ENCODE results near the gene MIOX.

MIOX gene

GRCh38 chr22:50467773-50468440 is 18.8 kb upstream of the MIOX start:
- no peaks in the 10 kb centered on the region for H3K27me3 ChIP-seq (ENCODE audit: control insufficient read depth in 1 of 2, insufficient read depth in 2 of 2, low read length in 2 of 2)
- H3K4me3 ChIP-seq (ENCODE audit: low read length in 2 of 2), result no peak overlapping the region
- no peaks in the 10 kb centered on the region for H3K9me3 ChIP-seq (ENCODE audit: control insufficient read depth in 2 of 2, low read length in 2 of 2)
- H3K4me1 ChIP-seq (ENCODE audit: control insufficient read depth, insufficient read depth, low read length), result peaks cover 36% of the 10 kb centered on the region
- H3K27ac ChIP-seq (ENCODE audit: low read length), result no peak overlapping the region
- H3K36me3 ChIP-seq (ENCODE audit: control insufficient read depth in 2 of 2, insufficient read depth in 2 of 2, low read length in 2 of 2), result peaks cover 36 to 41% of the 10 kb centered on the region in 2 donors
- H3K9ac ChIP-seq (ENCODE audit: low read length in 2 of 2), result no peak overlapping the region

GRCh38 chr22:50468626-50469025 is 18.0 kb upstream of the MIOX start:
- peaks cover 43% of the 10 kb centered on the region for H3K4me1 ChIP-seq (ENCODE audit: control insufficient read depth, insufficient read depth, low read length)
- H3K9ac ChIP-seq (ENCODE audit: low read length in 2 of 2), result peak overlapping the region in 1 of 2 donors; percentile 29
- H3K27ac ChIP-seq (ENCODE audit: low read length), result no peak overlapping the region
- H3K4me3 ChIP-seq (ENCODE audit: low read length in 2 of 2), result no peak overlapping the region
- peaks cover 31 to 35% of the 10 kb centered on the region in 2 donors for H3K36me3 ChIP-seq (ENCODE audit: control insufficient read depth in 2 of 2, insufficient read depth in 2 of 2, low read length in 2 of 2)
- H3K27me3 ChIP-seq (ENCODE audit: control insufficient read depth in 1 of 2, insufficient read depth in 2 of 2, low read length in 2 of 2), result no peaks in the 10 kb centered on the region
- no peaks in the 10 kb centered on the region for H3K9me3 ChIP-seq (ENCODE audit: control insufficient read depth in 2 of 2, low read length in 2 of 2)

GRCh38 chr22:50469377-50470305 is 17.0 kb upstream of the MIOX start:
- H3K9ac ChIP-seq (ENCODE audit: low read length in 2 of 2), result no peak overlapping the region
- no peak overlapping the region for H3K4me3 ChIP-seq (ENCODE audit: low read length in 2 of 2)
- no peaks in the 10 kb centered on the region for H3K9me3 ChIP-seq (ENCODE audit: control insufficient read depth in 2 of 2, low read length in 2 of 2)
- peaks cover 49% of the 10 kb centered on the region for H3K4me1 ChIP-seq (ENCODE audit: control insufficient read depth, insufficient read depth, low read length)
- no peak overlapping the region for H3K27ac ChIP-seq (ENCODE audit: low read length)
- H3K27me3 ChIP-seq (ENCODE audit: control insufficient read depth in 1 of 2, insufficient read depth in 2 of 2, low read length in 2 of 2), result no peaks in the 10 kb centered on the region
- peaks cover 22 to 25% of the 10 kb centered on the region in 2 donors for H3K36me3 ChIP-seq (ENCODE audit: control insufficient read depth in 2 of 2, insufficient read depth in 2 of 2, low read length in 2 of 2)

- no peak overlapping the region for H3K27ac ChIP-seq (ENCODE audit: low read length)
- no peaks in the 10 kb centered on the region for H3K27me3 ChIP-seq (ENCODE audit: control insufficient read depth in 1 of 2, insufficient read depth in 2 of 2, low read length in 2 of 2)
- peak overlapping the region in 1 of 2 donors; percentile 29 for H3K9ac ChIP-seq (ENCODE audit: low read length in 2 of 2)
- H3K9me3 ChIP-seq (ENCODE audit: control insufficient read depth in 2 of 2, low read length in 2 of 2), result no peaks in the 10 kb centered on the region
- H3K36me3 ChIP-seq (ENCODE audit: control insufficient read depth in 2 of 2, insufficient read depth in 2 of 2, low read length in 2 of 2), result peaks cover 15 to 19% of the 10 kb centered on the region in 2 donors
- peaks cover 51% of the 10 kb centered on the region for H3K4me1 ChIP-seq (ENCODE audit: control insufficient read depth, insufficient read depth, low read length)
- no peak overlapping the region for H3K4me3 ChIP-seq (ENCODE audit: low read length in 2 of 2)
Observed at GRCh38 chr22:50470491-50470890, 16.2 kb upstream of the MIOX start.

GRCh38 chr22:50471197-50471847 is 15.3 kb upstream of the MIOX start:
- H3K9me3 ChIP-seq (ENCODE audit: control insufficient read depth in 2 of 2, low read length in 2 of 2), result no peaks in the 10 kb centered on the region
- H3K4me3 ChIP-seq (ENCODE audit: low read length in 2 of 2), result no peak overlapping the region
- peaks cover 54% of the 10 kb centered on the region for H3K4me1 ChIP-seq (ENCODE audit: control insufficient read depth, insufficient read depth, low read length)
- H3K36me3 ChIP-seq (ENCODE audit: control insufficient read depth in 2 of 2, insufficient read depth in 2 of 2, low read length in 2 of 2), result peaks cover 11% of the 10 kb centered on the region in 2 donors
- H3K27me3 ChIP-seq (ENCODE audit: control insufficient read depth in 1 of 2, insufficient read depth in 2 of 2, low read length in 2 of 2), result no peaks in the 10 kb centered on the region
- no peak overlapping the region for H3K27ac ChIP-seq (ENCODE audit: low read length)
- H3K9ac ChIP-seq (ENCODE audit: low read length in 2 of 2), result no peak overlapping the region

GRCh38 chr22:50471962-50472361 is 14.7 kb upstream of the MIOX start:
- H3K27ac ChIP-seq (ENCODE audit: low read length), result no peak overlapping the region
- H3K27me3 ChIP-seq (ENCODE audit: control insufficient read depth in 1 of 2, insufficient read depth in 2 of 2, low read length in 2 of 2), result no peaks in the 10 kb centered on the region
- H3K4me1 ChIP-seq (ENCODE audit: control insufficient read depth, insufficient read depth, low read length), result peaks cover 54% of the 10 kb centered on the region
- peaks cover 5 to 6% of the 10 kb centered on the region in 2 donors for H3K36me3 ChIP-seq (ENCODE audit: control insufficient read depth in 2 of 2, insufficient read depth in 2 of 2, low read length in 2 of 2)
- no peaks in the 10 kb centered on the region for H3K9me3 ChIP-seq (ENCODE audit: control insufficient read depth in 2 of 2, low read length in 2 of 2)
- no peak overlapping the region for H3K4me3 ChIP-seq (ENCODE audit: low read length in 2 of 2)
- no peak overlapping the region for H3K9ac ChIP-seq (ENCODE audit: low read length in 2 of 2)

GRCh38 chr22:50473088-50473487 is 13.6 kb upstream of the MIOX start:
- Histone ChIP-seq H3K9ac (ENCODE audit: low read length in 2 of 2) (peak overlapping the region; percentile 71 to 73), H3K27me3 (ENCODE audit: control insufficient read depth in 1 of 2, insufficient read depth in 2 of 2, low read length in 2 of 2) (no peaks in the 10 kb centered on the region), H3K27ac (ENCODE audit: low read length) (no peak overlapping the region), H3K4me1 (ENCODE audit: control insufficient read depth, insufficient read depth, low read length) (peaks cover 54% of the 10 kb centered on the region), H3K9me3 (ENCODE audit: control insufficient read depth in 2 of 2, low read length in 2 of 2) (no peaks in the 10 kb centered on the region), H3K4me3 (ENCODE audit: low read length in 2 of 2) (peak overlapping the region; percentile 68 to 81), H3K36me3 (ENCODE audit: control insufficient read depth in 2 of 2, insufficient read depth in 2 of 2, low read length in 2 of 2) (no peaks in the 10 kb centered on the region)

GRCh38 chr22:50473855-50474671 is 12.6 kb upstream of the MIOX start:
- peaks cover 52% of the 10 kb centered on the region for H3K4me1 ChIP-seq (ENCODE audit: control insufficient read depth, insufficient read depth, low read length)
- H3K9me3 ChIP-seq (ENCODE audit: control insufficient read depth in 2 of 2, low read length in 2 of 2), result no peaks in the 10 kb centered on the region
- H3K9ac ChIP-seq (ENCODE audit: low read length in 2 of 2), result peak overlapping the region; percentile 71 to 73
- H3K4me3 ChIP-seq (ENCODE audit: low read length in 2 of 2), result peak overlapping the region; percentile 68 to 81
- H3K27me3 ChIP-seq (ENCODE audit: control insufficient read depth in 1 of 2, insufficient read depth in 2 of 2, low read length in 2 of 2), result no peaks in the 10 kb centered on the region
- H3K36me3 ChIP-seq (ENCODE audit: control insufficient read depth in 2 of 2, insufficient read depth in 2 of 2, low read length in 2 of 2), result no peaks in the 10 kb centered on the region
- H3K27ac ChIP-seq (ENCODE audit: low read length), result no peak overlapping the region

- H3K9ac ChIP-seq (ENCODE audit: low read length in 2 of 2), result peak within 1 kb of the TSS; percentile 71 to 73
- H3K4me1 ChIP-seq (ENCODE audit: control insufficient read depth, insufficient read depth, low read length), result peaks cover 47% of the 10 kb centered on the region
Observed at GRCh38 chr22:50474710-50475651, 11.7 kb upstream of the MIOX start, which contains the start of gene SBF1. Gene SBF1 (minus strand): TSS chr22:50475035. CDS start chr22:50474840, 195 bp downstream.

More at GRCh38 chr22:50474710-50475651, 11.7 kb upstream of the MIOX start, which contains the start of gene SBF1:
- peak within 1 kb of the TSS; percentile 68 to 81 for H3K4me3 ChIP-seq (ENCODE audit: low read length in 2 of 2)
- H3K36me3 ChIP-seq (ENCODE audit: control insufficient read depth in 2 of 2, insufficient read depth in 2 of 2, low read length in 2 of 2), result no peaks in the 10 kb centered on the region
- H3K27me3 ChIP-seq (ENCODE audit: control insufficient read depth in 1 of 2, insufficient read depth in 2 of 2, low read length in 2 of 2), result peaks cover 3 to 4% of the 10 kb centered on the region in 2 donors
- H3K9me3 ChIP-seq (ENCODE audit: control insufficient read depth in 2 of 2, low read length in 2 of 2), result no peaks in the 10 kb centered on the region
- H3K27ac ChIP-seq (ENCODE audit: low read length), result peak within 1 kb of the TSS; percentile 31

Measured in stomach smooth muscle (tissue), 2 donors.